ENCODE results near the gene NXNL1.

Gene NXNL1

GRCh38 chr19:17419154-17419620 lies 41.5 kb downstream of the NXNL1 start:
- no peak for DNase-seq

GRCh38 chr19:17418710-17419109 lies 42.0 kb downstream of the NXNL1 start:
- no peak for DNase-seq

- DNase-seq = no peak
Observed at GRCh38 chr19:17415121-17415520, 45.6 kb downstream of the NXNL1 start.

- no peak for DNase-seq
Observed at GRCh38 chr19:17414097-17414496, 46.6 kb downstream of the NXNL1 start.

GRCh38 chr19:17411801-17412200 lies 48.9 kb downstream of the NXNL1 start:
- no peak for DNase-seq

GRCh38 chr19:17409990-17410389 lies 50.7 kb downstream of the NXNL1 start:
- no peak for DNase-seq

GRCh38 chr19:17406887-17407196 lies 53.9 kb downstream of the NXNL1 start:
- no peak for DNase-seq

GRCh38 chr19:17406046-17406886 lies 54.5 kb downstream of the NXNL1 start:
- no peak for DNase-seq
